Pancreas (tissue), 10 donors: ENCODE measurements around the gene LRRC34. TPM values are rescaled to one million over a fixed set of nuclear protein-coding genes. Genes with fewer than 3 reads are reported as not detected.

Source experiments
- ATAC-seq, 4 donors: fragments of 200-7000 bp; cut with Tn5 transposase; one replicate each; pipeline versions ENCODE4 v1.8.0 to v1.9.1; 2020; ENCODE audit warnings: mild to moderate bottlenecking in 4 of 4, moderate library complexity in 4 of 4
- DNase-seq, 6 donors: peaks; one replicate each; pipeline ENCODE4 v3.0.0-alpha.2; 2020
- FAIRE-seq: peaks from 2 replicates; lab custom pipeline; 2012; peaks lifted over from hg19 to GRCh38; lab: Jason Lieb, UNC
- H3K27ac ChIP-seq, 4 donors: fragments of 200-600 bp; sonication (generic); 1 replicate in 3 of 4; 2 replicates in 1 of 4; pipeline versions ENCODE4 v1.5.0 to v1.8.0; 2020
- H3K27me3 ChIP-seq, 4 donors: fragments of 200-600 bp; one replicate each; pipeline ENCODE4 v1.8.0; 2021
- H3K36me3 ChIP-seq, 3 donors: fragments of 200-600 bp; sonication (generic) in 1 of 3; one replicate each; pipeline versions ENCODE4 v1.5.0 to v1.8.0; 2020 to 2021
- H3K4me1 ChIP-seq, 3 donors: fragments of 200-600 bp; one replicate each; pipeline ENCODE4 v1.8.0; 2021
- H3K4me3 ChIP-seq, 4 donors: fragments of 200-600 bp; sonication (generic) in 2 of 4; one replicate each; pipeline versions ENCODE4 v1.5.0 to v1.8.0; 2020 to 2021
- H3K9me3 ChIP-seq, 4 donors: fragments of 200-600 bp; one replicate each; pipeline ENCODE4 v1.8.0; 2021
- CTCF ChIP-seq, 4 donors: fragments of 200-600 bp; sonication (generic) in 3 of 4; IDR thresholded peaks; one replicate each; pipeline versions ENCODE4 v1.5.0 to v1.8.0; 2021; ENCODE audit warnings: antibody characterized with exemption in 4 of 4
- WGBS, 2 donors: extraction: QIAGEN DNeasy Blood & Tissue Kit; methylation state at CpG; one replicate each; pipeline ENCODE4 v1.1.7; 2013; 5-methylcytosine and 5-hydroxymethylcytosine counted together
- intact Hi-C, 3 donors: fragments of 100-400 bp; cut with DNase I; formaldehyde crosslinking; loops; one replicate each; pipeline versions ENCODE4 v1.11.1 to v1.14.2; 2022
- polyA plus RNA-seq, 2 donors: library from polyadenylated mRNA; stranded (reverse); fragments of 200-250 nt; gene quantifications; one replicate each; pipeline ENCODE4 v1.2.3, GENCODE V29; 2013
- total RNA-seq, 6 donors: library from RNA; stranded (reverse); fragmentation: NEBNext Ultra II Directional in 4 of 6; extraction: Animal tissue kit (Norgen Biotek cat#: 25700) in 4 of 6; gene quantifications; one replicate each; pipeline versions ENCODE4 v1.2.1 to v1.2.4, GENCODE V29; 2021 to 2023
- donor health status: healthy with polysubstance abuse.
- donor health status: DM: no; HTN: no; CAD: no; lungs with moderate emphysema.
- donor health status: DM: no; HTN: no; CAD: no.
- donor health status: control.
- donor health status: control.
- donor health status: Bipolar disorder and iron deficiency.
- donor health status: DM: yes; HTN: yes; CAD: no.
- donor health status: DM: no; HTN: no; CAD: no.
- donor health status: DM: no; HTN: no; CAD: no.
- donor health status: DM: yes; HTN: yes; CAD: no.

LRRC34 gene
- total and polyA plus RNA-seq, 8 donors, result 0.14 to 1.9 (median 0.74) TPM

- Histone ChIP-seq H3K9me3 (no peaks in the 10 kb centered on the region), H3K4me3 (no peak overlapping the region), H3K27me3 (no peaks in the 10 kb centered on the region), H3K36me3 (no peaks in the 10 kb centered on the region), H3K4me1 (no peaks in the 10 kb centered on the region), H3K27ac (no peak overlapping the region)
- DNase-seq (no peak), FAIRE-seq (no peak), ATAC-seq (no peak)
- 48% methylated on average over 5 of the region's 5 CpGs for WGBS, 2 donors
- intact Hi-C loops, result no loop called here
- TF ChIP-seq CTCF (IDR thresholded peaks at IDR 0.05), result no peak
These were observed 54.2 kb downstream of the LRRC34 start for GRCh38 chr3:169758359-169758994.

- FAIRE-seq, result no peak
- H3K27ac ChIP-seq, result no peak overlapping the region
- no peaks in the 10 kb centered on the region for H3K27me3 ChIP-seq
- 49 to 63% methylated on average over 2 of the region's 2 CpGs for WGBS, 2 donors
- intact Hi-C loops, result no loop called here
- H3K4me3 ChIP-seq, result no peak overlapping the region
- no peaks in the 10 kb centered on the region for H3K36me3 ChIP-seq
- no peaks in the 10 kb centered on the region for H3K4me1 ChIP-seq
- no peak for DNase-seq
- H3K9me3 ChIP-seq, result no peaks in the 10 kb centered on the region
- no peak for TF ChIP-seq CTCF (IDR thresholded peaks at IDR 0.05)
- ATAC-seq, result no peak
These were observed 57.2 kb downstream of the LRRC34 start for GRCh38 chr3:169755488-169755887.

- Histone ChIP-seq H3K4me1 (no peaks in the 10 kb centered on the region), H3K4me3 (no peak overlapping the region), H3K27ac (no peak overlapping the region), H3K36me3 (no peaks in the 10 kb centered on the region), H3K9me3 (no peaks in the 10 kb centered on the region), H3K27me3 (no peaks in the 10 kb centered on the region)
- no peak for ATAC-seq
- FAIRE-seq, result no peak
- intact Hi-C loops, result no loop called here
- whole genome bisulfite sequencing, 2 donors, result 87 to 89% methylated on average over 3 of the region's 3 CpGs
- DNase-seq, result no peak
- TF ChIP-seq CTCF (IDR thresholded peaks at IDR 0.05), result no peak
These were observed 58.0 kb downstream of the LRRC34 start for GRCh38 chr3:169754711-169755110.

GRCh38 chr3:169751875-169752274, 60.8 kb downstream of the LRRC34 start:
- H3K27ac ChIP-seq, result no peak overlapping the region
- no peak overlapping the region for H3K4me3 ChIP-seq
- intact Hi-C loops, result no loop called here
- no peaks in the 10 kb centered on the region for H3K9me3 ChIP-seq
- DNase-seq, result no peak
- no peaks in the 10 kb centered on the region for H3K4me1 ChIP-seq
- no peak for ATAC-seq
- H3K27me3 ChIP-seq, result no peaks in the 10 kb centered on the region
- no peak for TF ChIP-seq CTCF (IDR thresholded peaks at IDR 0.05)
- no peaks in the 10 kb centered on the region for H3K36me3 ChIP-seq
- 91 to 96% methylated on average over 2 of the region's 2 CpGs for WGBS, 2 donors
- FAIRE-seq, result no peak

- no peak overlapping the region for H3K27ac ChIP-seq
- TF ChIP-seq CTCF (IDR thresholded peaks at IDR 0.05), result no peak
- 6 to 10% methylated on average over 2 of the region's 2 CpGs for WGBS, 2 donors
These were observed 62.0 kb downstream of the LRRC34 start for GRCh38 chr3:169750665-169751064.

More at GRCh38 chr3:169750665-169751064, 62.0 kb downstream of the LRRC34 start:
- no peak for FAIRE-seq
- ATAC-seq, result peak in 3 of 4 donors; percentile 55 to 84 (median 70)
- Histone ChIP-seq H3K27me3 (no peaks in the 10 kb centered on the region), H3K4me3 (no peak overlapping the region), H3K36me3 (no peaks in the 10 kb centered on the region), H3K4me1 (no peaks in the 10 kb centered on the region), H3K9me3 (no peaks in the 10 kb centered on the region)
- DNase-seq, result no peak
- intact Hi-C loops, result no loop called here
